ENCODE data around the gene GEMIN5.
"Not testable (repeated sequence)": the region's sequence is repeated elsewhere in the genome, so short reads cannot be mapped to it uniquely, and the experiment has no call there.

The GEMIN5 gene

GRCh38 chr5:154940772-154941620 is 3.0 kb upstream of the GEMIN5 start, which contains the start of gene MRPL22:
TSS of gene MRPL22 (plus strand) at chr5:154941073. CDS start at chr5:154941111, 38 bp downstream.
- no peak for TF ChIP-seq CTCF (IDR thresholded peaks at IDR 0.05; ENCODE audit: insufficient read depth, low read depth, low read length, missing control alignments)
- peak; percentile 97 for DNase-seq (ENCODE audit: low read depth)
- H3K4me3 ChIP-seq (ENCODE audit: low read length), result peak within 1 kb of the TSS; percentile 96

- no peak for DNase-seq (ENCODE audit: low read depth)
- peak overlapping the region; percentile 96 for H3K4me3 ChIP-seq (ENCODE audit: low read length)
- no peak for TF ChIP-seq CTCF (IDR thresholded peaks at IDR 0.05; ENCODE audit: insufficient read depth, low read depth, low read length, missing control alignments)
These were observed 2.4 kb upstream of the GEMIN5 start for GRCh38 chr5:154940375-154940771.

GRCh38 chr5:154939387-154939786 is 1.4 kb upstream of the GEMIN5 start:
- H3K4me3 ChIP-seq (ENCODE audit: low read length); DNase-seq (ENCODE audit: low read depth): not testable (repeated sequence)

- TF ChIP-seq CTCF (IDR thresholded peaks at IDR 0.05; ENCODE audit: insufficient read depth, low read depth, low read length, missing control alignments), result no peak
- DNase-seq (ENCODE audit: low read depth), result peak; percentile 24
- H3K4me3 ChIP-seq (ENCODE audit: low read length), result peak overlapping the region; percentile 88
These were observed 759 bp downstream of the GEMIN5 start for GRCh38 chr5:154937186-154937717.

- DNase-seq (ENCODE audit: low read depth), result no peak
- no peak overlapping the region for H3K4me3 ChIP-seq (ENCODE audit: low read length)
- TF ChIP-seq CTCF (IDR thresholded peaks at IDR 0.05; ENCODE audit: insufficient read depth, low read depth, low read length, missing control alignments), result no peak
These were observed 3.1 kb downstream of the GEMIN5 start for GRCh38 chr5:154934881-154935280.

- DNase-seq (ENCODE audit: low read depth), result no peak
- no peak overlapping the region for H3K4me3 ChIP-seq (ENCODE audit: low read length)
- TF ChIP-seq CTCF (IDR thresholded peaks at IDR 0.05; ENCODE audit: insufficient read depth, low read depth, low read length, missing control alignments), result no peak
These were observed 4.5 kb downstream of the GEMIN5 start for GRCh38 chr5:154933537-154933936.

- H3K4me3 ChIP-seq (ENCODE audit: low read length), result no peak overlapping the region
- TF ChIP-seq CTCF (IDR thresholded peaks at IDR 0.05; ENCODE audit: insufficient read depth, low read depth, low read length, missing control alignments), result no peak
- DNase-seq (ENCODE audit: low read depth), result peak; percentile 11
These were observed 14.3 kb downstream of the GEMIN5 start for GRCh38 chr5:154923441-154924430.
